GM18520 (cell line): ENCODE data around the gene RNASE13.
"Not testable (repeated sequence)": the region's sequence is repeated elsewhere in the genome, so short reads cannot be mapped to it uniquely, and the experiment has no call there.

ENCODE experiments used
- ATAC-seq: cut with Tn5 transposase; IDR thresholded peaks from one replicate; pipeline ENCODE4 v1.9.1; 2021; ENCODE audit not compliant: unreplicated experiment

Gene RNASE13

GRCh38 chr14:21023817-21024584 is 10.6 kb downstream of the RNASE13 start:
- no peak for ATAC-seq

DNA sequence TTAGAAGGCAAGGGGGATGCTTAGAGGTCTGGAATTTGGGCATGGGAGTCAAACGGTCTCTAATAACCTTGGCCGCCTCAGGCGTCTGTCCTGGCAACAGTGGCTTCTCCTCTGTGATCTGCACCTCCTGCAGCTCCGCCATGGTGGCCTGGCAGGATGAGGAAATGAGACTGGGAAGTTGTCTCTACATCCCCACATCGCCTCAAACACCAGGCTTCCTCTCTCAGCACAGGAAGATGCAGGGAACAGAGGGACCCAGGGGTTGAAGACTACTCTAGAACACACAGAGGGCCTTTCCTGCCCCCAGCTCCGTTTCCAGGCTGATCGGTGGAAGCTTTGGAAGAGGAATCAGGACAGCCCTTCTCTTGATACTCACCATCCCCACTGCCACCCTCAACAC is 11.4 kb downstream of the RNASE13 start:
- ATAC-seq = no peak

GRCh38 chr14:21022686-21023085 is 11.9 kb downstream of the RNASE13 start:
- no peak for ATAC-seq

- no peak for ATAC-seq
Observed at GRCh38 chr14:21020977-21021545, 13.5 kb downstream of the RNASE13 start.

DNA sequence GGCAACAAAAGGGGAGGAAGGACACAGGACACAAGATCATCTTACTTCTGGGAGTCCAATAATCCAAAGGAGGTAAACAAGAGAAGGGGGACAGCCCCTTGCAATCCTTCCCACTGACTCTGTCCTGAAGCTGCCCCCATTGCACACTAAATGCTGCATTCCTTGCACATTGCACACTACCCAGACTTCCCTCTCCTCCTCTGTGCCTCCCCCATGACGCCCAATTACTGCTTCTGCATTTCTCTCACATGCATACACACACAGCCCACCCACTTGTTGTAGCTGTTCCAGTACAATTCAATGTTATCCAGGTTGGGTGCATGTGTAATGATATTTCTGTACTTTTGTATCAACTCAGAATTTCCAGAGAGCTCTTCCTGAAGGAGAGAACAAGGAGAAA is 15.2 kb downstream of the RNASE13 start:
- ATAC-seq = no peak

DNA sequence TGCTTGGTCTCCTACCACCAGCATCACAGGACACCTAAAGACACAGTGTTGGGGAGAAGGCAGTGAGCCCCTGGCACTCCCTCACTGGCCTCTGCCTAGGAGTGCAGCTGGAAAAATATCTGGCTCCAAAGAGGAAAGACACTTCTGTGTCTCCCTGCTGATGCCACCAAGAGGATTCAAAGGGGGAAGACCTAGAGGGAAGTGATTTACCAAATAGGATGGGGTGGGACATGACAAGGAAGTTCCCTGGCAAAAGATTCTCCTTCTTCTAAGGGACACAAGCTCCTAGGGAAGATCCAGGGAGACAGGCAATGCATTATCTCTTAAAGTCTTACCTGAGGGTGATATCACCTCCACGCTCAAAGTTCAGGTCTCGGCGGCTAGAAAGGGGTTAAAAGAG is 15.8 kb downstream of the RNASE13 start:
- ATAC-seq = no peak

DNA sequence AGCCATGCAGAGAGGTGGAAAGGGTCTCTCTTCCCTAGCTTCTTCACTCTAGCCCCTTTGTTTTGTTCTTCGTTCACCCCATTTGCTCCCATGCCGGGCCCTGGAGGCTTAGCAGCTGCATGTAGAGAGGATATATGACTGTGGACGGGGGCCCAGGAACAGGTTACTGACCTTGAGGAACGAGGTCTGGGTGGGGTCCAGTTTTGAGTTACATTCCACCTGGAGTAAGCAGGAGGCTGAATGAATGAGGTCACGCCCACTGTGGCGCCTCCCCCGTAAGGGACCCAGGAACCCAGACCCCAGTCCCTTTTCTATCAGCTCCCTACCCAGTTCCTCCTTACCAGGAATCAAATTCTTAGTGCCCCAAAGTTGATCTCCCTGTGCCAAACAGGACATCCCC is 16.3 kb downstream of the RNASE13 start:
- ATAC-seq = no peak

DNA sequence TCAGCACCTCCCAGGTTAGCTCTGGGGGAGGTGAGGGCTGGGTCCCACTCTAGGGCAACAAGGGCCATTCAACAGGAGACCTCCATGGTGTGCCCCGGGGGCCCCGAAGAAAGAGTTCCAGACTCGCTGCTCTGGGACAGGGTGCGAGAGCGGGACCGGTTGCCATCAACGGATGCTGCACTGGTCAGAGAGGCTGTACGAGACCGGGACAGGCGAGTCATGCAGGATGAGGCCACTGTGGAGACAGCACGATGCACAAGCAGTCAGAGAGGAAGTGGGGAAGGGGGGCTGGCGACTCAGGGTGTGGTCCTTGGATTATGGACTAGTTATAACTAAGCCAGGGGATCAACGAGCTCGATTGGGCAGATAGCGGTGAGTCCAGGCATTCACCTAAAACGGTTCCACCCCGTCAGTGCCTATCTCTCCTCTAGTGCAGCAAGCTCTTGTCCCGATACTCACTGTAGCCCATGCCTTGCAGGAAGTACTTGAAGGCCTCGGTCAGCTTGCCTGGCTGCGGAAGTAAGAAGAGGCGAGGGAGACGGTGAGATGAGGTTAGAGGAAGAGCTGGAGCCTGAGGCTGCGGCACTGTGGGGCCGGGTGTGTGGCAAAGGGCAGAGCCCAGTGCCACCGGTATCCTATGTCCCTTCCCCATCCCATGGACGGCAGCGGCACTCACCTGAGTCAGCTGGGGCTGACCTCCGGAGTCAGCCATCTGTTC is 16.9 kb downstream of the RNASE13 start:
- ATAC-seq = no peak

DNA sequence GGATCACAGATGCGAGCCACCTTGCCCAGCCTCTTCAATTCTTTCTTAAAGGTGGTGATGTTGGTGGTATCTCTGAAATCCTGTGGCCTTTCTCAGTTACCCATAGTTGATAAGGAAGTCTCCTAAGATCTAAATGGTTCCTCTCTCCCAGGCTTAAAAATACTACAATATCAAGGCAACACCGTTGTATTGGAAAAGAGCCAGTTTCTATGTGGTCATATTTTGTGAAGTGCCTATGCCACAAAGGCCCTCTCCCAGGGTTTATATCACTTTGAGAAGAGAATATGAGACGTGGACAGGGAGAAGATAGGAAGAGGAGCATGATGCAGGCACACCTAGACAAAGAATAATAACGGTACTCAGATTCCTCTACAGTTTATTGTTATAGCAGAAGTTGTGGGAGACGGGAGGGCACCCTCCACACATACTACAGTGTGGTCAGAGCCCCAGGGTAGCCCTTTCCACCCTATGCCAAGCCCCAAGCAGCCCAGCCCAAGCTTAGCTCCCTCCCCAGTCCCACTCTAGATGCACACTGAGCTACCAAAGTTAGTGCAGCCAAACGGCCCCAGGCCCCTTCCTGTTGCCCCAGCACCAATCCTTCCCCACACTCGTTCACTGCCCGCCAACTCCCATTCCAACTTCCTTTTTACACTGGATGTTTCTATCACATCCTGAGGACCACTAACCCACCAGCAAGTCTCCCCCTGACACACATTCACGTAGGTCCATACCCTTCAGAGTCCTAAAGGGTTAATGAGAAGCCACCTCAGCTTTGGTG is 18.0 kb downstream of the RNASE13 start:
- no peak for ATAC-seq

DNA sequence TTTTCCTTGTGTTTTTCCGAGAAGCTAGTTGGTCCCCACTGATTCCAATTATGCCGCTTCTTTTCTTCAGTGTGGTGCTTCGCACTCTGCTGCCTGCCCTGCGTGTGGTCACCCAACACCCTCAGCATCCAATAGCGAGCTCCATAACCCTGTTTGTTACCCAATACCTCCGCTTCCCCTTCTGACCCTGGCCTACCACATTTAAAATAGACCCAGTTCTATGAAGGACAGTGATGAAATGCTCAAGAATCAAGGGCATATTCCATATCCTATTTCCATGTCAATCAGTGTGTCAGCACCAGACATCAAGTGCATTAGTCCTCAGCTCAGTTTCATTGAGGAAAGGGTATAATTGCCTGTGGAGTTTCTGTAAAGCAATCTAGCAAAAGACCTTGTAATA is 19.3 kb downstream of the RNASE13 start:
- no peak for ATAC-seq

GRCh38 chr14:21014761-21015190 is 19.8 kb downstream of the RNASE13 start:
- ATAC-seq = no peak

- no peak for ATAC-seq
Observed at GRCh38 chr14:21011136-21011535, 23.5 kb downstream of the RNASE13 start.

DNA sequence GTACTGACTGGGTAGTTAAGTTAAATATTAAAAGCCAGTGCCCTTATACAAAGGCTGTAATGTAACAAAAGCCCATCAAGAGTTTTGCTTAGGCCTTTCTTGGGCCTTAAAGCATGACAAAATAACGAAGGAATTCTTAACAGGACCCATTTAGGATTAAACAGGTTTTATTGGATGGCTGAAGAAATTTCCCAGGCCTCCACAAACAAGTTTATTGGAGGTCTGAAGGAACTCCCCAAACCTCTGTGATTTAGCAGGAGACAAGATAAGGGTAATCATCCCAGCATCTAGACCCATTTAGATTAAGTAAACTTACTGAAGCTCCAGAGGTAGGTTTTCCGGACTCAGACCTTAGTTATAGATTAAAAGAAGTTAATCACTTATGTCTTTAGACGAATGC is 24.9 kb downstream of the RNASE13 start:
- not testable (repeated sequence) for ATAC-seq

GRCh38 chr14:21003788-21004346 is 30.7 kb downstream of the RNASE13 start:
- ATAC-seq = no peak

DNA sequence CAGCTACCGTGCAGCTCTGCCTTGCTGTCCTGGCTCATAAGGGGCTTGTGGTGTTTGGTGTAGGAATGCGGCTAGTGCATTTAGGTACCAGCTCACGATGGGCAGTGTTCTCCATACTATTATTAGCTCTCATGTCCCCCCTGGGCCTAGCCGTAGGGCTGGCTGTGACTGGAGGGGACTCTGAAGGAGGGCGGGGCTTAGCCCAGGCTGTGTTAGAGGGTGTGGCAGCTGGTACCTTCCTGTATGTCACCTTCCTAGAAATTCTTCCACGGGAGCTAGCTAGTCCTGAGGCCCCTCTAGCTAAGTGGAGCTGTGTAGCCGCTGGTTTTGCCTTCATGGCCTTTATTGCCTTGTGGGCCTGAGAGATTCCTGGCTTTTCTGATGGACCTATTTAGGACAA is 33.4 kb downstream of the RNASE13 start:
- no peak for ATAC-seq

DNA sequence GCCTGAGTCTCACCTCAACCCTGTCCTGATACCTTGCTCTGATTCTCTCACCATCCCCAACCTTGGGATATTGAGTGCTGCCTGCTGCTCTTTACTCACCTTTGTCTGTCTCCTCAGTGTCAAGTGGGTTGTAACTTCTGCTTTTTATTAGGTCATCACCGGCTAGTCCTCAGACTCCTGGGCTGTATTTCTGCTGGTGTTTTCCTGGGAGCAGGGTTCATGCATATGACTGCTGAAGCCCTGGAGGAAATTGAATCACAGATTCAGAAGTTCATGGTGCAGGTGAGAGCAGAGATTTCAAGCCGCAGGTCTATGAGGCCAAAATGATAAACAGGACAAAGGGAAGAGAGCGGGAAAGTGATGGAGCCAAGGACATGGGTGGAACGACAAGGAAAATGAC is 35.0 kb downstream of the RNASE13 start:
- ATAC-seq = no peak

GRCh38 chr14:20998674-20999366 is 35.8 kb downstream of the RNASE13 start, which contains the start of gene SLC39A2:
TSS of gene SLC39A2 (plus strand) at chr14:20999293. CDS start at chr14:20999447, 154 bp downstream.
- ATAC-seq = no peak

- ATAC-seq = no peak
Observed at GRCh38 chr14:20998139-20998538, 36.5 kb downstream of the RNASE13 start.

DNA sequence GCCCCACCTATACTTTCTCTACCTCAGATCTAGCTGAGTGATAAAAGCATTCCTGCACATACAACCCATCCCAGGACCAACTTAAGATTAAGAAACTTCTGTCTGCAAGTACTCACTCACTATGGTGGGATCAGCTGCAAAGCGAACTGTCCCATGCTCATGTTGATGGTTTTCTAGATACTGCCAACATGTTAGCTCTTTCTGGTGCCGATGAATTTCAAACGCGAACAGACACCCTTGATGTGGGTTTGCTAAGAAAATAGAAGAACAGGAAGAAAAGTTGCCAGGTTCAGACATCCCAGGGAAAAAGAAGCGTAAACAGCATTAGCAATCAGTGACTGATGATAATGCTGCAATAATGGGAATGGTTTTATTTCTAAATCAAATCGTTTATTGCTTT is 37.0 kb downstream of the RNASE13 start:
- ATAC-seq = no peak

DNA sequence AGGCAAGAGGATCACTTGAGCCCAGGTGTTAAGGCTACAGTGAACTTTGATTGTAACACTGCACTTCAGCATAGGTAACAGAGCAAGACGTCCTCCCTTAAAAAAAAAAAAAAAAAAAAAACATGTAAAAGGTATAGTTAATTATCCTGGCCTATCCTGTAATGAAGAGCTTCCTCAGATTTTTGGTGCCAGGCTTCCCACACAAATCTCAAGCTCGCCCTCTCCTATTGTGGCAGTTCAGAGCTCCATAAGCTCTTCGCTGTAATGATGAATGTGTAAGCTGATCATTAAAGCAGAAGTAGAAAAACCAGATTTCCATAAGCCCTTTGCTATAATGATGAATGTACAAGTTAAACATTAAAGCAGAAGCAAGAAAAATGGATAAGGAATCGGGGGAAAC is 37.5 kb downstream of the RNASE13 start:
- ATAC-seq = no peak
